HCT116 (cell line): Measurements from ENCODE around the gene EML1. TPM values are rescaled to one million over a fixed set of nuclear protein-coding genes. Genes with fewer than 3 reads are reported as not detected.

Source experiments
- ATAC-seq: fragments of 200-7000 bp; cut with Tn5 transposase; 2 replicates; pipeline ENCODE4 v1.9.1; 2020; ENCODE audit warnings: mild to moderate bottlenecking, moderate library complexity
- BruUV-seq: library from RNA; stranded (reverse); fragments of 400-500 nt; replicated peaks from 2 replicates; lab custom pipeline; 2021; lab: Mats Ljungman, UMichigan
- CTCF ChIA-PET: fragments of 300-600 bp; sonication (Branson Sonifier 250); formaldehyde crosslinking; loops from one replicate; lab custom pipeline; 2021; ENCODE audit warnings: antibody characterized with exemption; lab: Charles Lee
- POLR2A ChIA-PET: fragments of 300-600, 350-600 bp; sonication (Branson Sonifier 250); formaldehyde crosslinking; loops from one replicate; lab custom pipeline; 2021; ENCODE audit warnings: antibody characterized with exemption; lab: Charles Lee
- RAD21 ChIA-PET, 2 experiments: fragments of 300-600 bp; sonication (Branson Sonifier 250); formaldehyde crosslinking; loops; one replicate each; lab custom pipeline; 2023; ENCODE audit warnings: low total read pairs in 2 of 2; ENCODE audit not compliant: uncharacterized antibody in 2 of 2, unreplicated experiment in 2 of 2, low non-redundant PET in 1 of 2; lab: Charles Lee
- DNase-seq: peaks from one replicate; pipeline ENCODE4 v3.0.0-alpha.2; 2010; ENCODE audit warnings: low read depth, low spot score
- H2AFZ ChIP-seq: fragments of 200-600 bp; shearing (Covaris generic), sonication (generic); 2 replicates; pipeline ENCODE4 v1.6.1; 2017; ENCODE audit warnings: low read depth, mixed run types, mixed read lengths, antibody characterized with exemption, low read length; ENCODE audit not compliant: poor library complexity, severe bottlenecking
- H3K27ac ChIP-seq: 2 replicates; pipeline ENCODE4 v1.5.1; 2012; ENCODE audit warnings: low read depth, low read length
- H3K27me3 ChIP-seq: fragments of 200-600 bp; sonication (generic); 2 replicates; pipeline ENCODE4 v1.6.1; 2016; ENCODE audit warnings: mixed run types, low read length, mixed read lengths; ENCODE audit not compliant: insufficient read depth
- H3K36me3 ChIP-seq, 2 experiments: fragments of 200-500 bp in 1 of 2; fragments of 200-600 bp in 1 of 2; sonication (Bioruptor generic) in 1 of 2; sonication (generic) in 1 of 2; 2 replicates each; pipeline versions ENCODE4 v1.5.1 to v1.6.1; 2014 to 2016; ENCODE audit warnings: low read length in 2 of 2, inconsistent platforms in 1 of 2, mixed read lengths in 1 of 2, mixed run types in 1 of 2; ENCODE audit not compliant: insufficient read depth in 2 of 2, control insufficient read depth in 1 of 2
- H3K4me1 ChIP-seq, 2 experiments: fragments of 200-600 bp in 1 of 2; sonication (generic) in 1 of 2; 2 replicates each; pipeline versions ENCODE4 v1.5.1 to v1.6.1; 2012 to 2017; ENCODE audit warnings: low read length in 2 of 2, inconsistent platforms in 1 of 2, mild to moderate bottlenecking in 1 of 2, mixed read lengths in 1 of 2, mixed run types in 1 of 2, moderate library complexity in 1 of 2; ENCODE audit not compliant: insufficient read depth in 2 of 2, control insufficient read depth in 1 of 2
- H3K4me2 ChIP-seq: fragments of 200-600 bp; sonication (generic); 2 replicates; pipeline ENCODE4 v1.6.1; 2017; ENCODE audit warnings: mixed run types, low read length, mixed read lengths
- H3K4me3 ChIP-seq, 2 experiments: fragments of 200-600 bp in 1 of 2; sonication (generic) in 1 of 2; replicated peaks in 1 of 2; 2 replicates each; pipeline ENCODE4 v1.5.1; 2011 to 2016; ENCODE audit warnings: low read length in 2 of 2, control low read depth in 1 of 2, low read depth in 1 of 2, mild to moderate bottlenecking in 1 of 2, mixed read lengths in 1 of 2, mixed run types in 1 of 2
- H3K79me2 ChIP-seq: fragments of 200-600 bp; sonication (generic); 2 replicates; pipeline ENCODE4 v1.6.1; 2017; ENCODE audit warnings: mild to moderate bottlenecking, mixed run types, low read length, moderate library complexity, mixed read lengths; ENCODE audit not compliant: insufficient read depth
- H3K9ac ChIP-seq: fragments of 200-600 bp; sonication (generic); 2 replicates; pipeline ENCODE4 v1.6.1; 2016; ENCODE audit warnings: low read length, mixed read lengths
- H3K9me2 ChIP-seq: fragments of 200-600 bp; sonication (generic), shearing (Covaris generic); 2 replicates; pipeline ENCODE4 v1.6.1; 2017; ENCODE audit warnings: mixed run types, mild to moderate bottlenecking, moderate library complexity; ENCODE audit not compliant: insufficient read depth
- H3K9me3 ChIP-seq, 2 experiments: fragments of 200-500 bp in 1 of 2; fragments of 200-600 bp in 1 of 2; sonication (Bioruptor generic) in 1 of 2; sonication (generic) in 1 of 2; 2 replicates each; pipeline ENCODE4 v1.6.1; 2014 to 2017; ENCODE audit warnings: low read length in 2 of 2, mixed read lengths in 2 of 2, inconsistent platforms in 1 of 2, low read depth in 1 of 2, mild to moderate bottlenecking in 1 of 2, mixed run types in 1 of 2, moderate library complexity in 1 of 2; ENCODE audit not compliant: control insufficient read depth in 1 of 2, insufficient read depth in 1 of 2
- H4K20me1 ChIP-seq: fragments of 200-600 bp; sonication (generic), shearing (Covaris generic); 2 replicates; pipeline ENCODE4 v1.6.1; 2017; ENCODE audit warnings: mixed run types, mild to moderate bottlenecking, moderate library complexity; ENCODE audit not compliant: insufficient read depth
- CBX3 ChIP-seq: IDR thresholded peaks from 2 replicates; pipeline ENCODE4 v1.6.1; 2012; ENCODE audit warnings: low read depth
- CEBPB ChIP-seq: IDR thresholded peaks from 2 replicates; pipeline ENCODE4 v1.6.1; 2012; ENCODE audit warnings: low read depth
- ELF1 ChIP-seq: IDR thresholded peaks from 2 replicates; pipeline ENCODE4 v1.6.1; 2012; ENCODE audit warnings: low read depth, borderline replicate concordance
- EZH2 ChIP-seq: fragments of 200-600 bp; sonication (generic); IDR thresholded peaks from 2 replicates; pipeline ENCODE4 v1.6.1; 2017; ENCODE audit warnings: antibody characterized with exemption, mixed run types
- JUND ChIP-seq: IDR thresholded peaks from 2 replicates; pipeline ENCODE4 v1.6.1; 2012
- RAD21 ChIP-seq: IDR thresholded peaks from 2 replicates; pipeline ENCODE4 v1.6.1; 2012; ENCODE audit warnings: low read depth, mild to moderate bottlenecking
- SIN3A ChIP-seq: IDR thresholded peaks from 2 replicates; pipeline ENCODE4 v1.6.1; 2012; ENCODE audit warnings: low read depth
- SP1 ChIP-seq: IDR thresholded peaks from 2 replicates; pipeline ENCODE4 v1.6.1; 2012; ENCODE audit warnings: low read depth
- YY1 ChIP-seq: IDR thresholded peaks from 2 replicates; pipeline ENCODE4 v1.6.1; 2011; ENCODE audit warnings: low read length, low read depth, moderate library complexity, mild to moderate bottlenecking; ENCODE audit not compliant: insufficient replicate concordance; ENCODE audit errors: extremely low read depth
- ZBTB33 ChIP-seq: IDR thresholded peaks from 2 replicates; pipeline ENCODE4 v1.6.1; 2011; ENCODE audit warnings: mild to moderate bottlenecking, low read length, moderate library complexity; ENCODE audit not compliant: insufficient replicate concordance; ENCODE audit errors: extremely low read depth
- ZFX ChIP-seq: fragments of 450-650 bp; IDR thresholded peaks from 2 replicates; pipeline ENCODE4 v1.6.1; 2017
- intact Hi-C: fragments of 100-400 bp; cut with micrococcal nuclease; formaldehyde crosslinking; loops from 2 replicates; pipeline ENCODE4 v1.10.0; 2022
- total RNA-seq: library from RNA; stranded (reverse); gene quantifications from one replicate; pipeline ENCODE4 v1.2.1, GENCODE V29; 2021; ENCODE audit not compliant: unreplicated experiment
- TF ChIP-seq, protein P1 (sequence below): IDR thresholded peaks from 2 replicates; pipeline ENCODE4 v1.6.1; 2012
- TF ChIP-seq, protein P2 (sequence below), 3 experiments: fragments of 200-600 bp in 1 of 3; sonication (generic) in 1 of 3; IDR thresholded peaks in 2 of 3; conservative IDR thresholded peaks in 1 of 3; 2 replicates each; pipeline ENCODE4 v1.5.1; 2012 to 2017; ENCODE audit warnings: low read depth in 2 of 3, low read length in 2 of 3, antibody characterized with exemption in 1 of 3, borderline replicate concordance in 1 of 3, control low read depth in 1 of 3, mild to moderate bottlenecking in 1 of 3, mixed read lengths in 1 of 3, mixed run types in 1 of 3, moderate library complexity in 1 of 3; ENCODE audit not compliant: insufficient read depth in 1 of 3

Gene EML1
- total RNA-seq, 1 experiment from 2014 or later = 7.4 TPM

DNA sequence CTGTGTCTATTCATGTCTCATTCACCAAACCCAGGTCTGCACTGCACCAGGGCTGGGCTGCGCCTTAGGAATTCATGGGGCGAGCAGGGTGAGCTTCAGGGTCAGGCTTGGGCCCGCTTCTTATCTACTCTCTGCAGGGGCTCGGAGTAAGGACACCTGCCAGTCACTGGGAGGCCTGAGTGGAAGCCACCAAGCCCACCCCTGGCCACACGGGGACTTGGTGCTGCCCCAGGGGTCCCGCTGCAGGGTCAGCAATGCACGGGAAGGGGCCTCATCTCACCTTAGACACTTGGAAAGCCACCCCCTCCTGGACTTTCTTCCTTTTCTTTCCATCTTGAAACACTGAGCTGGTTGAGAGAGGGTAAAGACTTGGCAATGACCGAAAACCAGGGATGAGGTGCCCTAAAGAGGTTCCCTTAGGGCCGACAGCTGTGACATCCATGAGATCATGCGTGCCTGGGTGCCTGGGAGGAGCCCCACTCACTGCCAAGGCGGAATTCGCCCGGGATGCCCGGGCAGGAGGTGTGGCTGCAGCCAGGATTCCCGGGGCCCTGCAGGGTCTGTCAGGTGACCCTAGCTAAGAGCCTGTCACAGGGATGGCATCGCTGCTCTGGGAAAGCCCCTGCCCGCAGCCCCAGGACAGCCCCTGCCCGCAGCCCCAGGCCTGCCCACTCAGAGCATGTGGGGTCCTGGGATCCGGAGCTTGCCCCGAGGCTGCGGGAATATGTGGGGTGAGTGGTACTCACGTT lies 45.5 kb upstream of the EML1 start:
- no TSS peak for BruUV-seq
- POLR2A ChIA-PET = no interaction called here
- intact Hi-C loops = no loop called here
- Histone ChIP-seq H3K27ac (no peak overlapping the region), H4K20me1 (no peaks in the 10 kb centered on the region), H3K9ac (no peak overlapping the region), H2AFZ (no peak overlapping the region)
- ATAC-seq = no peak
- RAD21 ChIA-PET = no interaction called here
- TF ChIP-seq CEBPB (no peak), YY1 (no peak), ZBTB33 (no peak), ELF1 (no peak), RAD21 (no peak), SIN3A (no peak), EZH2 (no peak), JUND (no peak), ZFX (no peak), CBX3 (no peak), SP1 (no peak)
- TF ChIP-seq, protein P1, sequence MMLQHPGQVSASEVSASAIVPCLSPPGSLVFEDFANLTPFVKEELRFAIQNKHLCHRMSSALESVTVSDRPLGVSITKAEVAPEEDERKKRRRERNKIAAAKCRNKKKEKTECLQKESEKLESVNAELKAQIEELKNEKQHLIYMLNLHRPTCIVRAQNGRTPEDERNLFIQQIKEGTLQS = no peak
- TF ChIP-seq, protein P2, sequence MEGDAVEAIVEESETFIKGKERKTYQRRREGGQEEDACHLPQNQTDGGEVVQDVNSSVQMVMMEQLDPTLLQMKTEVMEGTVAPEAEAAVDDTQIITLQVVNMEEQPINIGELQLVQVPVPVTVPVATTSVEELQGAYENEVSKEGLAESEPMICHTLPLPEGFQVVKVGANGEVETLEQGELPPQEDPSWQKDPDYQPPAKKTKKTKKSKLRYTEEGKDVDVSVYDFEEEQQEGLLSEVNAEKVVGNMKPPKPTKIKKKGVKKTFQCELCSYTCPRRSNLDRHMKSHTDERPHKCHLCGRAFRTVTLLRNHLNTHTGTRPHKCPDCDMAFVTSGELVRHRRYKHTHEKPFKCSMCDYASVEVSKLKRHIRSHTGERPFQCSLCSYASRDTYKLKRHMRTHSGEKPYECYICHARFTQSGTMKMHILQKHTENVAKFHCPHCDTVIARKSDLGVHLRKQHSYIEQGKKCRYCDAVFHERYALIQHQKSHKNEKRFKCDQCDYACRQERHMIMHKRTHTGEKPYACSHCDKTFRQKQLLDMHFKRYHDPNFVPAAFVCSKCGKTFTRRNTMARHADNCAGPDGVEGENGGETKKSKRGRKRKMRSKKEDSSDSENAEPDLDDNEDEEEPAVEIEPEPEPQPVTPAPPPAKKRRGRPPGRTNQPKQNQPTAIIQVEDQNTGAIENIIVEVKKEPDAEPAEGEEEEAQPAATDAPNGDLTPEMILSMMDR (IDR thresholded peaks at IDR 0.05 in 2 of 3, conservative IDR thresholded peaks at IDR 0.05 in 1 of 3; ENCODE audit: borderline replicate concordance in 1 of 3, insufficient read depth in 1 of 3, low read depth in 2 of 3, low read length in 2 of 3) = no peak
- TF ChIP-seq, all 23 proteins: peak for 0
- no peak for DNase-seq
- Histone ChIP-seq H3K9me3 (no peaks in the 10 kb centered on the region), H3K36me3 (no peaks in the 10 kb centered on the region), H3K4me3 (no peak overlapping the region), H3K4me1 (peaks cover 6 to 14% of the 10 kb centered on the region in 2 experiments), H3K9me2 (no peaks in the 10 kb centered on the region), H3K27me3 (no peaks in the 10 kb centered on the region), H3K79me2 (no peaks in the 10 kb centered on the region), H3K4me2 (no peak overlapping the region)
- CTCF ChIA-PET = no interaction called here
